Body of pancreas (tissue), 4 donors: ENCODE data around the gene FKBP3.

Experiments
- CTCF ChIP-seq, 7 experiments: fragments of 450-650 bp in 4 of 7; fragments of 200-600 bp in 3 of 7; sonication (generic) in 3 of 7; IDR thresholded peaks; one replicate each; pipeline ENCODE4 v1.5.1; 2016 to 2019; ENCODE audit warnings: antibody characterized with exemption in 7 of 7
- POLR2A ChIP-seq, 3 donors: fragments of 450-650 bp; IDR thresholded peaks; one replicate each; pipeline ENCODE4 v1.6.1; 2016; ENCODE audit warnings: antibody characterized with exemption in 3 of 3, mild to moderate bottlenecking in 2 of 3

- TF ChIP-seq CTCF (IDR thresholded peaks at IDR 0.05) (no peak), POLR2A (IDR thresholded peaks at IDR 0.05) (no peak)
Measured at GRCh38 chr14:45114327-45114726, 20.0 kb downstream of the FKBP3 start.
